Stimulated activated CD8-positive, alpha-beta memory T cell treated with anti-CD3 and anti-CD28 coated beads, Interleukin-15, amount 100 ng/mL, for 1 hour (primary cell): ENCODE data around the gene RAG1.
"Not testable (repeated sequence)": the region's sequence is repeated elsewhere in the genome, so short reads cannot be mapped to it uniquely, and the experiment has no call there.

Experiments
- DNase-seq: peaks from one replicate; pipeline ENCODE4 v3.0.0-alpha.2; 2020; ENCODE audit warnings: low read depth

Gene RAG1

GRCh38 chr11:36567694-36568093 lies at the start of gene RAG1:
Gene RAG1 (plus strand): TSS chr11:36568007. CDS start chr11:36573305, 5,298 bp downstream.
- no peak for DNase-seq

DNA sequence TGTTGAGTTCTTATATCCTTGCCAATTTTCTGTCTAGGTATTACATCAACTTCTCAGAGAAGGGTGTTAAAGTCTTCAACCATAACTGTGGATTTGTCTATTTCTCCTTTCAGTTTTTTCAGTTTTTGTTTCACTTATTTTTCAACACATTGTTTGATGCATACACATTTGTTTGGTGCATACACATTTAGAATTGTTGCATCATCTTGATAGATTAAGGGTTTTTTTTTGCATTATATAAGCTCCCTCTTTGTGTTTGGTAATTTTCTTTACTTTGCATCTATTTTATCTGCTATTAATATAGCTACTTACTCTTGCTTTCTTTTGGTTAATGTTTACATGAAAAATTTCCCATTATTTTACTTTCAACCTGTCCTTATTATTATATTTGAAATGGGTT lies 37.0 kb upstream of the RAG1 start:
- no peak for DNase-seq

DNA sequence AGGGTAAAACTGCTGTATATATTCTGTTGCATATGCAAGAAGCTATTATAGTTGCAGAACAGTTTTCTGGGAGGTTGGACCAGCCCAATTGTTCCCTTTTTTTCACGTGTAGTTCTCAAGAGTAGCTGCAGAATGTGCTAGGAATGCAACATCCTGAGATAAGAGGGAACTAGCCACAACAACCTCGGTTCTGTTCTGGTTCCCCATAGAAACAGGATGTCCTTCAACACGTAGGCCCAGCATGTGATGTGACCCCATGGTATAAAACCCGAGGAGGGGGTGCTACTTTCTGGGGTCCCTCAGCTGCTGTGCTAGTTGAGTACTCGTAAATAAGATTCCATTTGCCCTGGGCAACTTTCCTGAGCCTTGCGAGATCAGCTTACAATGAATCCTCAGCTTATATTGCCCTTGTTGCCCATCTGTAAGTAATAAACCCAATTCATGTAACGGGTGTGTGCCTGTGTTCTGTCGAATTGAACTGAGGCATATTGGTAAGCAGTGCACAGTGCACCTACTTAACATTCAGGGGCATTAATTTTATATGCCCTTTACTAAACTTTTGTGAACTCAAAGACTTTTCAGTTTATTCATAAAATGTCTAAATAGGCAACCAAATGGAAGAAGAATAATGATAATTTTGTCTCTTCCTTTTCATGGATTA lies 34.7 kb upstream of the RAG1 start:
- no peak for DNase-seq

DNA sequence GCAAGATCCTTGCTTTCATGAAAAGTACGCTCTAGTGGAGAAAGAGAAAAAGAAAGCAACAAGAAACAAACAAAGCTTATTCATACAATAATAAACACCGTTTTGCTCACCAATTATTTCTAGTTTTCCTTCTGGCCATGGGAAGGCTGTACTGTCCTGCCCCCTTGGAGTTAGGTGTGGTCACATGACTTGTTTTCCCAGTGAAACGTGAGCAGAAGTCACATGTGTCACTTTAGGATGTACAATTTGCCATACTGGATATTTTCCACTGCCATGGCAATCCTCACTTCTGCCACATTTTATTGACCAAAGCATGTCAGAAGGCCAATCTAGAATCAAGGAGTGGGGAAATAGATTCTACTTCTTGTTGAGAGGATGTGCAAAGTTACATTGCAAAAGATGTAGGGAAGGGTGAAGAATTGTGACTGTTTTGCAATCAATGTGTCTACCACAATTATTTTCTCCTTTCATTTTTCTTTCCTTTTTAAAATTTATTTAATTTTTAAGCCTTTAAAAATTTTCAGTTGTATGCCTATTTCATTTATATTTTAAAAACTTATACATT lies 33.4 kb upstream of the RAG1 start:
- no peak for DNase-seq

DNA sequence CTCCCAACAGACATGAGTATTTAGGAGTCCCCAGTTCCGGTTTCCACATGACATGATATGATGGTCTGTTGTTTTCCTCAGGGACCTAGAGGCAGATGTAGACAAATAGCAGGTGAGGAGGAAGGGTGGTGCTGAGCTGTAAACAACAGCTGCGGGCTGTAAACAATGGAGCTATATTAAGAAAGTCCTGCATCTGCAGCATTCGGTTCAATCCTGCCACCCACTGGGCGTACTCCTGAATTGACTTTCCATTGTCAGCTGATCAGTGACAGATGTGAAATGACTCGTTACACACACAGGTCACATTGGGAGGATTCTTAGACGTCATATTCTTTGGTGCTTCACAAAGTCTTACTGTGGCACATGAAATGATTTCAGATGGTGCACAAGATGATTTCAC lies 26.8 kb upstream of the RAG1 start:
- DNase-seq: no peak

- no peak for DNase-seq
Measured at GRCh38 chr11:36550385-36551115, 17.3 kb upstream of the RAG1 start.

DNA sequence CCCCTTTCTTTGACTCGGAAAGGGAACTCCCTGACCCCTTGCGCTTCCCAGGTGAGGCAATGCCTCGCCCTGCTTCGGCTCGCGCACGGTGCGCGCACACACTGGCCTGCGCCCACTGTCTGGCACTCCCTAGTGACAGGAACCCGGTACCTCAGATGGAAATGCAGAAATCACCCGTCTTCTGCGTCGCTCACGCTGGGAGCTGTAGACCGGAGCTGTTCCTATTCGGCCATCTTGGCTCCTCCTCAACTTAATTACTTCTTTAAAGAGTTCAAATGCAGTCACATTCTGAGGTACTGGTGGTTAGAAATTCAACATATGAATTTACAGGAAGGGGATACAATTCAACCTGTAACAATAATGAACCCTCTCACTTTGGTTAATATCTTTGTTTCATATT lies 10.4 kb upstream of the RAG1 start:
- not testable (repeated sequence) for DNase-seq

DNA sequence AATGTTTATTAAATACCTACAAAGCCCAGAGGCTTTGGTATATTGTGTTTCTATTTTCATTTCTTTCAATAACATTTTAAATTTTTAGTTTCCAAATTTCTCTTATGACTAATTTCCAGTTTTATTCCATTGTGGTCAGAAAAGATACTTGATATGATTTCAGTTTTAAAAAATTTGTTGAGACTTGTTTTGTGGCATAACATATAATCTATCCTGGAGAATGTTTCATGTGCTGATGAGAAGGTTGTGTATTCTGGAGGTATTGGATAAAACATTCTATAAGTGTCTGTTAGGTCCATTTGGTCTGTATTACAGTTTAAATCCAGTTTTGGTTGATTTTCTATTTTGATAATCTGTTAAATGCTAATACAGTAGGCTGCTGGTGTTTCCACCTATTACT lies 9.8 kb upstream of the RAG1 start:
- DNase-seq: no peak

GRCh38 chr11:36558571-36559413 lies 9.0 kb upstream of the RAG1 start:
- no peak for DNase-seq

- no peak for DNase-seq
Measured at GRCh38 chr11:36564376-36565030, 3.3 kb upstream of the RAG1 start.

GRCh38 chr11:36565031-36565610 lies 2.7 kb upstream of the RAG1 start:
- DNase-seq: no peak

GRCh38 chr11:36566407-36567053 lies 1.3 kb upstream of the RAG1 start:
- no peak for DNase-seq

DNA sequence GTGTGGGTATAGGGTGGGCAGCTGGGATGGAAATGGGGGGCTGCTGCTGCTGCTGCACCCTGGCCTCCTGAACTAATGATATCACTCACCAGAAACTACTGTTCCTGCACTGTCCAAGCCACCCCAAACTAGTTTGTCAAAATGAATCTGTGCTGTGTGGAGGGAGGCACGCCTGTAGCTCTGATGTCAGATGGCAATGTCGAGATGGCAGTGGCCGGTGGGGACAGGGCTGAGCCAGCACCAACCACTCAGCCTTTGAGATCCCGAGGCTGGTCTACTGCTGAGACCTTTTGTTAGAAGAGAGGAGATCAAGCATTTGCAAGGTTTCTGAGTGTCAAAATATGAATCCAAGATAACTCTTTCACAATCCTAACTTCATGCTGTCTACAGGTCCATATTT lies 1.3 kb downstream of the RAG1 start:
- DNase-seq: no peak

- DNase-seq: no peak
Measured at GRCh38 chr11:36574486-36574885, 6.7 kb downstream of the RAG1 start.

- DNase-seq: no peak
Measured at GRCh38 chr11:36577373-36577772, 9.6 kb downstream of the RAG1 start.

DNA sequence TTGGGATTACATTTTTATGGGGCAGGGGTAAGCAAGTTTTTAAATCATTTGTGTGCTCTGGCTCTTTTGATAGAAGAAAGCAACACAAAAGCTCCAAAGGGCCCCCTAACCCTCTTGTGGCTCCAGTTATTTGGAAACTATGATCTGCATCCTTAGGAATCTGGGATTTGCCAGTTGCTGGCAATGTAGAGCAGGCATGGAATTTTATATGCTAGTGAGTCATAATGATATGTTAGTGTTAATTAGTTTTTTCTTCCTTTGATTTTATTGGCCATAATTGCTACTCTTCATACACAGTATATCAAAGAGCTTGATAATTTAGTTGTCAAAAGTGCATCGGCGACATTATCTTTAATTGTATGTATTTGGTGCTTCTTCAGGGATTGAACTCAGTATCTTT lies 10.1 kb downstream of the RAG1 start:
- DNase-seq: no peak

DNA sequence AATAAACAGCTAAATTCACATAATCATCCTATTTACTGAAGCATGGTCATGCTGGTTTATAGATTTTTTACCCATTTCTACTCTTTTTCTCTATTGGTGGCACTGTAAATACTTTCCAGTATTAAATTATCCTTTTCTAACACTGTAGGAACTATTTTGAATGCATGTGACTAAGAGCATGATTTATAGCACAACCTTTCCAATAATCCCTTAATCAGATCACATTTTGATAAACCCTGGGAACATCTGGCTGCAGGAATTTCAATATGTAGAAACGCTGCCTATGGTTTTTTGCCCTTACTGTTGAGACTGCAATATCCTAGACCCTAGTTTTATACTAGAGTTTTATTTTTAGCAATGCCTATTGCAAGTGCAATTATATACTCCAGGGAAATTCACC lies 10.7 kb downstream of the RAG1 start:
- no peak for DNase-seq

DNA sequence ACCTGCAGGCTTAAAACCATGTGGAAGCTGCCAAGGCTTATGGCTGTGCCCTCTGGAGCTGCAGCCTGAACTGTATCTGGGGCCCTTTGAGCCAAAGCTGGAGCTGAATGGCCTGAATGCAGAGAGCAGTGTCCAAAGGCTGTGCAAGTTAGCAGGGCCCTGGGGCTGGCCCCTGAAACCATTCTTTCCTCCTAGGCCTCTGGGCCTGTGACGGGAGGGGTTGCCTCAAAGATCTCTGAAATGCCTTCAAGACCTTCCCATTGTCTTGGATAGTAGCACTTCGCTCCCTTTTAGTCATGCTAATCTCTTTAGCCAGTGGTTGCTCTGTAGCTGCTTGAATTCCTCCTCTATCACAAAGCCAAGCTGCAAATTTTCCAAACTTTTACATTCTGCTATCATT lies 13.7 kb downstream of the RAG1 start:
- no peak for DNase-seq

DNA sequence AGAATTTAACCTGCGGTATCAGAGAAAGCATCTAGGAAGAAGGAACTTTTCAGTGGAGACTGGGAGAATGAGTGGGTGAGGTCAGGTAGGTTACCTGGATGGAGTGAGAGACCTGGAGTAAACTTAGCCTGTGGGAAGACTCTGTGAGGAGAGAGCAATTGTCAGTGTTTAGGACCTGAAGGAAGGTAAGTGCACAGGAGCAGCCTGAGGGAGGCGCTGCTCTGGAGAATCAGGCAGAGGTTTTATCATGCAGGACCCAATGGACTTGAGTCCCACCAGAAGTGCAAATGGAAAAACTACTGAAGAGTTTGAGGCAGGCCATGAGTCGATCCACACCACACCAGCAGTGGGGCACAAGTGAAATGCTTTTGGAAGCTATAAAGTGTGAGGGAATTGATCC lies 15.9 kb downstream of the RAG1 start:
- no peak for DNase-seq

- DNase-seq: no peak
Measured at GRCh38 chr11:36586543-36586942, 18.7 kb downstream of the RAG1 start.

- DNase-seq: no peak
Measured at GRCh38 chr11:36588099-36588498, 20.3 kb downstream of the RAG1 start.
